WTC11 (cell line): ENCODE data around the gene ZCCHC8. TPM values are rescaled to one million over a fixed set of nuclear protein-coding genes. Genes with fewer than 3 reads are reported as not detected.
"Not testable (repeated sequence)": the region's sequence is repeated elsewhere in the genome, so short reads cannot be mapped to it uniquely, and the experiment has no call there.

Experiments used
- ATAC-seq: fragments of 200-7000 bp; cut with Tn5 transposase; 2 replicates; pipeline ENCODE4 v1.10.0; 2021; ENCODE audit warnings: mild to moderate bottlenecking, moderate library complexity
- CTCF ChIA-PET: fragments of 300-600 bp; sonication (Branson Sonifier 250); formaldehyde crosslinking; loops from one replicate; lab custom pipeline; 2021; ENCODE audit warnings: antibody characterized with exemption; lab: Charles Lee
- POLR2A ChIA-PET: fragments of 350-600 bp; sonication (Branson Sonifier 250); formaldehyde crosslinking; loops from one replicate; lab custom pipeline; 2021; ENCODE audit warnings: antibody characterized with exemption; lab: Charles Lee
- DNase-seq: peaks from one replicate; pipeline ENCODE4 v3.0.0; 2021; ENCODE audit warnings: low spot score
- H3K27ac Mint-ChIP-seq: 2 replicates; pipeline ENCODE4 v1.8.0; 2021; ENCODE audit warnings: mixed read lengths
- H3K27me3 Mint-ChIP-seq: 2 replicates; pipeline ENCODE4 v1.8.0; 2021; ENCODE audit warnings: low read depth, mild to moderate bottlenecking, moderate library complexity, mixed read lengths
- H3K36me3 Mint-ChIP-seq: 2 replicates; pipeline ENCODE4 v1.8.0; 2021; ENCODE audit warnings: mixed read lengths
- H3K4me1 Mint-ChIP-seq: 2 replicates; pipeline ENCODE4 v1.8.0; 2022; ENCODE audit warnings: mixed read lengths
- H3K4me3 Mint-ChIP-seq: 2 replicates; pipeline ENCODE4 v1.8.0; 2021; ENCODE audit warnings: mild to moderate bottlenecking, moderate library complexity, mixed read lengths
- H3K9me3 Mint-ChIP-seq: 2 replicates; pipeline ENCODE4 v1.8.0; 2021; ENCODE audit warnings: mixed read lengths
- E2F1 ChIP-seq: sonication (generic); formaldehyde crosslinking; IDR thresholded peaks from 2 replicates; pipeline ENCODE4 v1.8.0; 2022; ENCODE audit warnings: mild to moderate bottlenecking, missing genetic modification reagents
- FOXP1 ChIP-seq: sonication (generic); formaldehyde crosslinking; IDR thresholded peaks from 2 replicates; pipeline ENCODE4 v1.8.0; 2022; ENCODE audit warnings: missing genetic modification reagents, mild to moderate bottlenecking, moderate library complexity, borderline replicate concordance
- GTF2I ChIP-seq: fragments of 250-450 bp; sonication (Bioruptor Pico); conservative IDR thresholded peaks from 2 replicates; pipeline ENCODE4 v1.4.0; 2021; ENCODE audit warnings: mild to moderate bottlenecking
- KAT7 ChIP-seq: sonication (generic); formaldehyde crosslinking; IDR thresholded peaks from 2 replicates; pipeline ENCODE4 v1.8.1; 2023; ENCODE audit warnings: missing genetic modification reagents, mild to moderate bottlenecking, borderline replicate concordance
- MLX ChIP-seq: sonication (generic); formaldehyde crosslinking; IDR thresholded peaks from 2 replicates; pipeline ENCODE4 v1.8.1; 2023; ENCODE audit warnings: mild to moderate bottlenecking, missing genetic modification reagents, moderate library complexity
- RELA ChIP-seq: sonication (generic); formaldehyde crosslinking; IDR thresholded peaks from 2 replicates; pipeline ENCODE4 v1.8.1; 2022; ENCODE audit warnings: missing genetic modification reagents, mild to moderate bottlenecking, borderline replicate concordance
- RORB ChIP-seq: fragments of 250-450 bp; sonication (Bioruptor Pico); IDR thresholded peaks from 2 replicates; pipeline ENCODE4 v1.9.0; 2021; ENCODE audit warnings: mild to moderate bottlenecking
- SMAD4 ChIP-seq: sonication (generic); formaldehyde crosslinking; IDR thresholded peaks from 2 replicates; pipeline ENCODE4 v1.8.0; 2022; ENCODE audit warnings: mild to moderate bottlenecking, missing genetic modification reagents
- TEAD1 ChIP-seq: sonication (generic); formaldehyde crosslinking; IDR thresholded peaks from 2 replicates; pipeline ENCODE4 v1.8.0; 2022; ENCODE audit warnings: mild to moderate bottlenecking, missing genetic modification reagents
- TEAD4 ChIP-seq: sonication (generic); formaldehyde crosslinking; IDR thresholded peaks from 2 replicates; pipeline ENCODE4 v1.8.0; 2022; ENCODE audit warnings: mild to moderate bottlenecking, missing genetic modification reagents
- TP53 ChIP-seq: sonication (generic); formaldehyde crosslinking; IDR thresholded peaks from 2 replicates; pipeline ENCODE4 v1.8.1; 2023; ENCODE audit warnings: mild to moderate bottlenecking, missing genetic modification reagents
- ZNF281 ChIP-seq: sonication (generic); formaldehyde crosslinking; IDR thresholded peaks from 2 replicates; pipeline ENCODE4 v1.8.0; 2023; ENCODE audit warnings: mild to moderate bottlenecking, missing genetic modification reagents
- ZNF425 ChIP-seq: fragments of 250-450 bp; sonication (Bioruptor Pico); conservative IDR thresholded peaks from 2 replicates; pipeline ENCODE4 v1.9.0; 2021; ENCODE audit warnings: mild to moderate bottlenecking
- ZNF671 ChIP-seq: fragments of 250-450 bp; sonication (Bioruptor Pico); IDR thresholded peaks from 2 replicates; pipeline ENCODE4 v1.8.0; 2021; ENCODE audit warnings: mild to moderate bottlenecking
- total RNA-seq: library from RNA; stranded (reverse); gene quantifications from 3 replicates; pipeline ENCODE4 v1.2.3, GENCODE V29; 2021
- TF ChIP-seq, protein P1 (sequence below): sonication (generic); formaldehyde crosslinking; IDR thresholded peaks from 2 replicates; pipeline ENCODE4 v1.8.1; 2023; ENCODE audit warnings: mild to moderate bottlenecking, missing genetic modification reagents, borderline replicate concordance
- TF ChIP-seq, protein P2 (sequence below): sonication (generic); formaldehyde crosslinking; IDR thresholded peaks from 2 replicates; pipeline ENCODE4 v1.8.0; 2022; ENCODE audit warnings: mild to moderate bottlenecking, missing genetic modification reagents
- TF ChIP-seq, protein P3 (sequence below): fragments of 250-450 bp; sonication (Bioruptor Pico); IDR thresholded peaks from 2 replicates; pipeline ENCODE4 v1.9.0; 2021; ENCODE audit warnings: moderate library complexity, mild to moderate bottlenecking, inconsistent platforms, borderline replicate concordance
- TF ChIP-seq, protein P4 (sequence below): sonication (generic); formaldehyde crosslinking; IDR thresholded peaks from 2 replicates; pipeline ENCODE4 v1.8.0; 2022; ENCODE audit warnings: missing genetic modification reagents

Gene ZCCHC8
- total RNA-seq, 1 experiment from 2014 or later = 28.4 TPM

DNA sequence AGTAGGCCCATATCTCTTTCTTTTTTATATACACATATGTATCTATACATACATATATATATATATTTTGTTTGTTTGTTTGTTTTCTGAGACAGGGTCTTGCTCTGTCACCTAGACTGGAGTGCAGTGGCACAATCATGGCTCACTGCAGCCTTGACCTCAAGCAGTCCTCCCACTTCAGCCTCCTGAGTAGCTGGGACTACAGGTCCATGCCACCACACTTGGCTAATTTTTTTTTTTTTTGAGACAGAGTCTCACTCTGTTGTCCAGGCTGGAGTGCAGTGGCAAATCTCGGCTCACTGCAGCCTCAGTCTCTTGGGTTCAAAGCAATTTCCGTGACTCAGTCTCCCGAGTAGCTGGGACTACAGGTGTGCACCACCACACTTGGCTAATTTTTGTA, 12.9 kb downstream of the ZCCHC8 start:
- H3K27me3 Mint-ChIP-seq, ATAC-seq, CTCF ChIA-PET, POLR2A ChIA-PET, H3K27ac Mint-ChIP-seq, H3K4me1 Mint-ChIP-seq, H3K9me3 Mint-ChIP-seq, DNase-seq, H3K4me3 Mint-ChIP-seq: not testable (repeated sequence)
- H3K36me3 Mint-ChIP-seq = peaks cover 76% of the 10 kb centered on the region

GRCh38 chr12:122486805-122487426, 13.8 kb downstream of the ZCCHC8 start:
- peaks cover 72% of the 10 kb centered on the region for H3K36me3 Mint-ChIP-seq
- POLR2A ChIA-PET = interaction anchor here (0.5 to 0.8 kb wide), 2 partner anchors 11 to 12 kb away, joined by 3 to 4 read pairs; no protein-coding TSS in a partner anchor
- H3K27me3 Mint-ChIP-seq = no peaks in the 10 kb centered on the region
- peaks cover 4% of the 10 kb centered on the region for H3K9me3 Mint-ChIP-seq
- no peaks in the 10 kb centered on the region for H3K4me1 Mint-ChIP-seq
- CTCF ChIA-PET = no interaction called here
- DNase-seq (no peak), ATAC-seq (no peak)
- H3K4me3 Mint-ChIP-seq = no peak overlapping the region
- no peak overlapping the region for H3K27ac Mint-ChIP-seq
- TF ChIP-seq, protein P1, sequence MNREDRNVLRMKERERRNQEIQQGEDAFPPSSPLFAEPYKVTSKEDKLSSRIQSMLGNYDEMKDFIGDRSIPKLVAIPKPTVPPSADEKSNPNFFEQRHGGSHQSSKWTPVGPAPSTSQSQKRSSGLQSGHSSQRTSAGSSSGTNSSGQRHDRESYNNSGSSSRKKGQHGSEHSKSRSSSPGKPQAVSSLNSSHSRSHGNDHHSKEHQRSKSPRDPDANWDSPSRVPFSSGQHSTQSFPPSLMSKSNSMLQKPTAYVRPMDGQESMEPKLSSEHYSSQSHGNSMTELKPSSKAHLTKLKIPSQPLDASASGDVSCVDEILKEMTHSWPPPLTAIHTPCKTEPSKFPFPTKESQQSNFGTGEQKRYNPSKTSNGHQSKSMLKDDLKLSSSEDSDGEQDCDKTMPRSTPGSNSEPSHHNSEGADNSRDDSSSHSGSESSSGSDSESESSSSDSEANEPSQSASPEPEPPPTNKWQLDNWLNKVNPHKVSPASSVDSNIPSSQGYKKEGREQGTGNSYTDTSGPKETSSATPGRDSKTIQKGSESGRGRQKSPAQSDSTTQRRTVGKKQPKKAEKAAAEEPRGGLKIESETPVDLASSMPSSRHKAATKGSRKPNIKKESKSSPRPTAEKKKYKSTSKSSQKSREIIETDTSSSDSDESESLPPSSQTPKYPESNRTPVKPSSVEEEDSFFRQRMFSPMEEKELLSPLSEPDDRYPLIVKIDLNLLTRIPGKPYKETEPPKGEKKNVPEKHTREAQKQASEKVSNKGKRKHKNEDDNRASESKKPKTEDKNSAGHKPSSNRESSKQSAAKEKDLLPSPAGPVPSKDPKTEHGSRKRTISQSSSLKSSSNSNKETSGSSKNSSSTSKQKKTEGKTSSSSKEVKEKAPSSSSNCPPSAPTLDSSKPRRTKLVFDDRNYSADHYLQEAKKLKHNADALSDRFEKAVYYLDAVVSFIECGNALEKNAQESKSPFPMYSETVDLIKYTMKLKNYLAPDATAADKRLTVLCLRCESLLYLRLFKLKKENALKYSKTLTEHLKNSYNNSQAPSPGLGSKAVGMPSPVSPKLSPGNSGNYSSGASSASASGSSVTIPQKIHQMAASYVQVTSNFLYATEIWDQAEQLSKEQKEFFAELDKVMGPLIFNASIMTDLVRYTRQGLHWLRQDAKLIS = no peak
- no peak for TF ChIP-seq GTF2I (CRISPR knock-in tag)
- no peak for TF ChIP-seq RELA (CRISPR knock-in tag)
- TF ChIP-seq, protein P2, sequence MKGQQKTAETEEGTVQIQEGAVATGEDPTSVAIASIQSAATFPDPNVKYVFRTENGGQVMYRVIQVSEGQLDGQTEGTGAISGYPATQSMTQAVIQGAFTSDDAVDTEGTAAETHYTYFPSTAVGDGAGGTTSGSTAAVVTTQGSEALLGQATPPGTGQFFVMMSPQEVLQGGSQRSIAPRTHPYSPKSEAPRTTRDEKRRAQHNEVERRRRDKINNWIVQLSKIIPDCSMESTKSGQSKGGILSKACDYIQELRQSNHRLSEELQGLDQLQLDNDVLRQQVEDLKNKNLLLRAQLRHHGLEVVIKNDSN (CRISPR knock-in tag) = no peak
- TF ChIP-seq KAT7 = no peak
- TF ChIP-seq FOXP1 (CRISPR knock-in tag) = no peak
- TF ChIP-seq, protein P3, sequence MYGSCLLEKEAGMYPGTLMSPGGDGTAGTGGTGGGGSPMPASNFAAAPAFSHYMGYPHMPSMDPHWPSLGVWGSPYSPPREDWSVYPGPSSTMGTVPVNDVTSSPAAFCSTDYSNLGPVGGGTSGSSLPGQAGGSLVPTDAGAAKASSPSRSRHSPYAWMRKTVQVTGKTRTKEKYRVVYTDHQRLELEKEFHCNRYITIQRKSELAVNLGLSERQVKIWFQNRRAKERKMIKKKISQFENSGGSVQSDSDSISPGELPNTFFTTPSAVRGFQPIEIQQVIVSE (CRISPR knock-in tag) = no peak
- no peak for TF ChIP-seq TP53
- no peak for TF ChIP-seq SMAD4
- TF ChIP-seq TEAD4 (CRISPR knock-in tag) = no peak
- TF ChIP-seq MLX (CRISPR knock-in tag) = no peak
- TF ChIP-seq ZNF671 (CRISPR knock-in tag) = no peak
- TF ChIP-seq ZNF425 (CRISPR knock-in tag) = no peak
- TF ChIP-seq, protein P4, sequence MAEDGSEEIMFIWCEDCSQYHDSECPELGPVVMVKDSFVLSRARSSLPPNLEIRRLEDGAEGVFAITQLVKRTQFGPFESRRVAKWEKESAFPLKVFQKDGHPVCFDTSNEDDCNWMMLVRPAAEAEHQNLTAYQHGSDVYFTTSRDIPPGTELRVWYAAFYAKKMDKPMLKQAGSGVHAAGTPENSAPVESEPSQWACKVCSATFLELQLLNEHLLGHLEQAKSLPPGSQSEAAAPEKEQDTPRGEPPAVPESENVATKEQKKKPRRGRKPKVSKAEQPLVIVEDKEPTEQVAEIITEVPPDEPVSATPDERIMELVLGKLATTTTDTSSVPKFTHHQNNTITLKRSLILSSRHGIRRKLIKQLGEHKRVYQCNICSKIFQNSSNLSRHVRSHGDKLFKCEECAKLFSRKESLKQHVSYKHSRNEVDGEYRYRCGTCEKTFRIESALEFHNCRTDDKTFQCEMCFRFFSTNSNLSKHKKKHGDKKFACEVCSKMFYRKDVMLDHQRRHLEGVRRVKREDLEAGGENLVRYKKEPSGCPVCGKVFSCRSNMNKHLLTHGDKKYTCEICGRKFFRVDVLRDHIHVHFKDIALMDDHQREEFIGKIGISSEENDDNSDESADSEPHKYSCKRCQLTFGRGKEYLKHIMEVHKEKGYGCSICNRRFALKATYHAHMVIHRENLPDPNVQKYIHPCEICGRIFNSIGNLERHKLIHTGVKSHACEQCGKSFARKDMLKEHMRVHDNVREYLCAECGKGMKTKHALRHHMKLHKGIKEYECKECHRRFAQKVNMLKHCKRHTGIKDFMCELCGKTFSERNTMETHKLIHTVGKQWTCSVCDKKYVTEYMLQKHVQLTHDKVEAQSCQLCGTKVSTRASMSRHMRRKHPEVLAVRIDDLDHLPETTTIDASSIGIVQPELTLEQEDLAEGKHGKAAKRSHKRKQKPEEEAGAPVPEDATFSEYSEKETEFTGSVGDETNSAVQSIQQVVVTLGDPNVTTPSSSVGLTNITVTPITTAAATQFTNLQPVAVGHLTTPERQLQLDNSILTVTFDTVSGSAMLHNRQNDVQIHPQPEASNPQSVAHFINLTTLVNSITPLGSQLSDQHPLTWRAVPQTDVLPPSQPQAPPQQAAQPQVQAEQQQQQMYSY (CRISPR knock-in tag) = no peak
- TF ChIP-seq E2F1 (CRISPR knock-in tag) = no peak
- no peak for TF ChIP-seq ZNF281 (CRISPR knock-in tag)
- TF ChIP-seq RORB (CRISPR knock-in tag) = no peak
- no peak for TF ChIP-seq TEAD1 (CRISPR knock-in tag)
